ENCODE results near the gene PTTG1IP2.
A peak's percentile ranks its signal among the peaks of the same experiment; 100 is the strongest.

Gene PTTG1IP2

DNA sequence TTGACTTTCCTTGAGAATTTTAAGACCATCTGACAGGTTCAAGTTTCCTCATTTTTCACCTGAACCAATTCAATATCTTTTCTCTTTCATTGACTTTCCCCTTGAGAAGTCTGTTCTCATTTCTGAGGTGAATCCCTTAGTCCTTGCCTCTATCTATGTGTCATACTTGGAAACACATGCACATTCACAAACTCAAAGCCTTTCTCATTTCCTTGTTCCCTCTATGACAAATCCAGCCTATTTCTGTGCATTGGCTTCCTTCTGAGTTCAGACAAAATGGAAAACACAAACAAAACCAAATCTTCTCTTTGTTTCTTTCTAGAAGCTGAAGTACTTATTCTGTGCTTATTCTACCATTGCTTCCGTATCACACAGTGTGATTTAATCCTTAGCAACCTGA is 13.8 kb downstream of the PTTG1IP2 start:
- no peak for DNase-seq (ENCODE audit: low spot score)

- no peak for DNase-seq (ENCODE audit: low spot score)
Observed at GRCh38 chr7:90484706-90485105, 15.3 kb downstream of the PTTG1IP2 start.

- DNase-seq (ENCODE audit: low spot score) = no peak
Observed at GRCh38 chr7:90485734-90486316, 16.4 kb downstream of the PTTG1IP2 start.

DNA sequence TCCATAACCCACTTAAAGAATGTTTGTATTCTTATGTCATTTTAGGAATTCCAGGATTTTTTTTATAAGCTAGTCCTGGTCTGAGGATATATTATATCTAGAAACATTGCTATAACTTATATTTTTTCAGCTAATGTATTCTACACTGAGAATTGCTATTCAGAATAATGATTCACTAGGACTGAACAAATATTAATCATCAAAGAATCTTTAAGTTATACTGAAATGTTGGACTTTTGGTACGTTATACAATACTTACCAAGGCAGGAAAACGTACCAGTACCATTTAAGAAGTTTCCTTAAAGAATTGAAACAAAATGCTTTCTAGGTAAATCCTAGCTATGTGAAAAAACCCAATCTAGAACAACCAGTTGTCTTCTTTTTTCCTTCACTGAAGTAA is 18.4 kb downstream of the PTTG1IP2 start:
- DNase-seq (ENCODE audit: low spot score) = no peak

DNA sequence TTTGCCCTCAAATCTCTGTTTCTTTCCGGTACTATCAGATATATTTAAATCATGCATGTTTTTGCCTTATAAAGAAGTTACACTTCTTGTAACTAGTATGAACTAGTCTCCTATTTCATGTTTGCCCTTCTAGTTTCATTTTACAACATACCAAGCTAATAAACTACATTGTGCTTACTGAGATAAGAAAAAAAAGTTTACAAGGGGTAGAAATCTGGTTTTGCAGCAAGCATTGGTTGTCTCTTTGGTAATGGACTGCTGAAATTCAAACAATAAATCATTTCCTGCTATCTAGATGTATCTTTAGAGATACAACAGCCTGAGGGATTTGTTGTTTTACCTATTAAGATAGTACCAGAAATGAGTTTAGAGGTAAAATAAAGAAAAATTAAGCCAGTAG is 18.8 kb downstream of the PTTG1IP2 start:
- no peak for DNase-seq (ENCODE audit: low spot score)

DNA sequence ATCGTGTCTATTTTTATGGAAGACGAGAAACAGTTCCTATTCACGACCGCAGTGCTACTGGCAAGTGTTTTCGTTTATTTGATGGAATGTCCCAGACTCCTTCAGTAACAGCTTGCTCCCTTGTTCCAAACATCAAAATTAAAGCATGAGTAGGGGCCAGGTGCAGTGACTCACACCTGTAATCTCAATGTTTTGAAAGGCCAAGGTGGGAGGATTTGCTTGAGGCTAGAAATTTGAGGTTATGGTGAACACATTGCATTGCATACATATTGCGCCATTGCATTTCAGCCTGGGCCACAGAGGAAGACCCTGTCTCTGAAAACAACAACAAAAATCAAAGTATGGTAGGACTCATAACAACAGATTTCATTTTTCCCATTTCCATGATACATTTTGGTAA is 22.8 kb downstream of the PTTG1IP2 start:
- no peak for DNase-seq (ENCODE audit: low spot score)

- no peak for DNase-seq (ENCODE audit: low spot score)
Observed at GRCh38 chr7:90495241-90495640, 25.8 kb downstream of the PTTG1IP2 start.

DNA sequence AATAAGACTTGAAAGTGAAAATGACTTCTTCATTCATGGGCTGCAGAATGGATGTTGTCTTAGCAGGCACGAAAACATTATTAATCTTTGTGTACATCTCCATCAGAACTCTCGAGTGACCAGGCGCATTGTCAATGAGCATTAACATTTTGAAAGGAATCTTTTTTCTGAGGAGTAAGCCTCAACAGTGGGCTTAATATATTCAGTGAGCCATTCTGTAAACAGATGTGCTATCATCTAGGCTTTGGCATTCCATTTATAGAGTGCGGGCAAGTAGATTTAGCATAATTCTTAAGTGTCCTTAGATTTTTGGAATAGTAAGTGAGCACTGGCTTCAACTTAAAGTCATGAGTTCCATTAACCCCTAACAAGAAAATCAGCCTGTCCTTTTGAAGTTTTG is 33.1 kb downstream of the PTTG1IP2 start:
- no peak for DNase-seq (ENCODE audit: low spot score)

DNA sequence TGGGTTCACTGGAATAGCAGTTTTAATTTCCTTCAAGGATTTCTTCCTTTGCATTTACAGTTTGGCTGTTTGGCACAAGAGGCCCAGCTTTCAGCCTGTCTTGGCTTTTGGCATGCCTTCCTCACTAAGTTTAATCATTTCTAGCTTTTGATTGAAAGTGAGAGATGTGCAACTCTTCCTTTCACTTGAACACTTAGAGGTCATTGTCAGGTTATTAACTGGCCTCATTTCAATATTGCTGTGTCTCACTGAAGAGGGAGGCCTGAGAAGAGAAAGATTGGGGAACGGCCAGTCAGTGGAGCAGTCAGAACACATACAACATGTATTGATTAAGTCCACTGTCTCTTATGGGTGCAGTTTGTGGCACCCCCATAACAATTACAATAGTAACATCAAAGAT is 33.9 kb downstream of the PTTG1IP2 start:
- no peak for DNase-seq (ENCODE audit: low spot score)

DNA sequence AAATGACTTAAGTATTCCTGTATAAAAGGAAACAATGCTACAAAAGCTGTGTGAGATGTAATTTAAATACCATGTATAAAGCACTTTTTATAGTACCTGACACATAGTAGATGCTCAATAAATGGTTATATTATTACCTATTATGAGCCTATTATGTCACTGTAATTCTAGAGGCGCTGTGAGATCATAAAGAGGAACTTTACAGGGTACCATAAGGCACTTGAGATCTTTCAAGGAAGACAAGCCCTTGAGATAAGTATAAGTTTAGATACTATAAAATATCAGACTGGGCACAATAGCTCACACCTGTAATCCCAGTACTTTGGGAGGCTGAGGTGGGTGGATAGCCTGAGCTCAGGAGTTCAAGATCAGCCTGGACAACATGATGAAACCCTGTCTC is 38.3 kb downstream of the PTTG1IP2 start:
- DNase-seq (ENCODE audit: low spot score) = no peak

DNA sequence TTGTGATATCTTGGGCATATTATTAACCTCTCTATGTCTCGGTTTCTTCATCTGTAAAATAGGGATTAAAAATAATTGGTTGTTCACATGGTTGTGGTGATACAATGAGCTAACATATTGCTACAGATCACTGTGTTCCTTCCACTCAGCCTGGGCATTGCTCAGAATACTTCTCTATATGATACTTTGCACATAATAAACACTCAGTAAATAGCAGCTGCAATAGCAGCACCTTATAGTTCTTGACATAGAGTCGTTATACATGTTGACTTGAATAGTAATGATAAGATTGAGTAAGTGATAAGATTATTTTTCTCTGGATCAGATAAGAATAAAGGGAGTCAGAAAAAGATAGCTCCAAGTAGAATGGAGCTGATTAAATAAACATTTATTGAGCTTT is 42.3 kb downstream of the PTTG1IP2 start:
- no peak for DNase-seq (ENCODE audit: low spot score)

- DNase-seq (ENCODE audit: low spot score) = no peak
Observed at GRCh38 chr7:90512821-90513254, 43.4 kb downstream of the PTTG1IP2 start.

DNA sequence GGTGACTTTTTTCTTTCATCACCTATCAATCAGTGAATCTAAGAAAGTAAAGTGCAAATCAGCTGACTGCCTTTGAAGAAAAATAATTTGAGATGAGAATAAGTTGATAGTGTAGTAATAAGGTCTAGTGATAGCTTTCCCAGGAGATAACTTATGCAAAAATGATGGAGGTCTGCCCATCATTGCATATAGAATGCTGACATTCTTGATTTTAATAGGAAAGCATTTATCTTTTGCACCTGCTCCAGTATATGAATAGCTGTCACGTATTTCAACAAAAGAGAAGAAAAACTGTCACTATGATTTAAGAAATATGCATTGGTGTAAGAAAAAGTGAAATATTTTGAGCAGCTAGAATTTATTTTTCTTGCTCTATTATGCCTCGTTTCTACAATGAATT is 46.8 kb downstream of the PTTG1IP2 start:
- no peak for DNase-seq (ENCODE audit: low spot score)

DNA sequence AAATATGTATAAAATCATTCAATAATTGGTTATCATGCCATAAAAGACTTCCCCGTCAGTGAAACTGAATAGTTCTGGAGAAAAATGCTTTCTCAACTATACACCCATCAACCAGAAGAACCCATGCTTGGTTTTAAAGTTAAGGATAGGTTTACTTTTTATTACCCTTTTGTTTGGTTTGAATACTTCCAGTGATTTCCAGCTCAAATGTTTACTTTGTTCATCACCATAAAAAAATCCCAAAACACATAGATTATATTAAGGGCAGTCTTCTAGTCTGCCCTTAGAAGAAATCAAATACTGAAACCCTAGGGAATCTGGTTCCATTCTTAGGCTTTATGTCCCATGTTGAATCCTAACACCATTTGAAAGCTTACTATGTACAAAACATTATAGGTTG is 49.2 kb downstream of the PTTG1IP2 start:
- no peak for DNase-seq (ENCODE audit: low spot score)

GRCh38 chr7:90520484-90520883 is 51.0 kb downstream of the PTTG1IP2 start:
- no peak for DNase-seq (ENCODE audit: low spot score)

DNA sequence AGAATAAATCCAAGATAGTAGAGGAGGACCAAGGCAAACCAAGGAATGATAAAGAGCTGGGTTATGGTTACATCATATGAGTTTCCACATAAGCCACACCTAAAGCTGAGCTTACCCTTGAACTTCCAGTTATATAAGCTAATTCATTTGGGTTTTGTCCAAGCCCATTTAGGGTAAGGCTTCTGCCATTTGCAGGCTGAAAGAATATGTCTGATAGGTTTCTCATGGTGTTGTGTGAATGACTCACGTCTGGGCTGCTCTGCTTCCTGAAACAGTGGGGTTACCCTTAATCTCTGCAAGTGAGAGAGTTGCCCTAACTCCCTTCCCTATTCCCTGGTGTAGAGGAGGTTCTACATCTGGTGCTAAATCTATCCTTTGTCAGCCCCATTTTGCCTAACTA is 60.8 kb downstream of the PTTG1IP2 start:
- peak; percentile 4 for DNase-seq (ENCODE audit: low spot score)

- DNase-seq (ENCODE audit: low spot score) = no peak
Observed at GRCh38 chr7:90532231-90532929, 62.9 kb downstream of the PTTG1IP2 start.

DNA sequence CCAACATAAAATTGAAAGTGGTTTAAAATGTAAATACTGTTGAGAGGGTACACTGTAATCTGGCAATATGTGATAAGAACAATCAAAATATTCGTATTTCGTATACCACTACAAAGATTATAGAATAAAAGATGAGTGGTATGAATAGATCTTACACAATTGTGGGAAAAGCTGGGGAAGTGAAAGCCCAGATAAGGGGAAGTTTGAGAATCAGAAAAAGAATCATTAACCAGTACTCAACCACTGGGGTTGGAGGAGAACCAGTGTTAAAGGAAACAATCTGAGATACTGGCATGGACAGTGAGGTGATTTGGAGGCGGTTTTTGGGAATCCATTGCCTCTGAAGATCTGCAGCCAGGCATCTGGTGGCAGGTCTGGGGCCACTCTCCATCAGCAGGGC is 67.0 kb downstream of the PTTG1IP2 start:
- DNase-seq (ENCODE audit: low spot score) = no peak

DNA sequence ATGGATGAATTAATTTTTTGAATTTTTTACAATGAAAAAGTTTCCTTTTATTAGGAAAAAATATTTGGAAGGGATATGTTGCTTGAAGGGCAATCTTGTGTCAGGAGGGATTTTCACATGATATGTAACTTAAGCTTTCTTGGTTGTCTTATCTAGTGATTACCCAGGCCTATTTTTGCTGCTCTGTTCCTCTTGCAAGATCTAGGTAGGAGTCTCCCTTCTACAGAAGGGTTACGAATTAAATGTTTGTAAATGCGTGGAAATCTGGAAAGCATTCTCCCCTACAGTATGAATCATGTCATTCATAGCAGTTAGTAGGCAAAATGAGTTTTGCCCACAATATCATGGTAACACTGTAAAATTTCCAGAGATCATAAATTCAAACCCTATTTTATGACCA is 69.0 kb downstream of the PTTG1IP2 start:
- no peak for DNase-seq (ENCODE audit: low spot score)

GRCh38 chr7:90540406-90540805 is 71.0 kb downstream of the PTTG1IP2 start:
- no peak for DNase-seq (ENCODE audit: low spot score)

GRCh38 chr7:90551036-90551435 is 81.6 kb downstream of the PTTG1IP2 start:
- DNase-seq (ENCODE audit: low spot score) = no peak

DNA sequence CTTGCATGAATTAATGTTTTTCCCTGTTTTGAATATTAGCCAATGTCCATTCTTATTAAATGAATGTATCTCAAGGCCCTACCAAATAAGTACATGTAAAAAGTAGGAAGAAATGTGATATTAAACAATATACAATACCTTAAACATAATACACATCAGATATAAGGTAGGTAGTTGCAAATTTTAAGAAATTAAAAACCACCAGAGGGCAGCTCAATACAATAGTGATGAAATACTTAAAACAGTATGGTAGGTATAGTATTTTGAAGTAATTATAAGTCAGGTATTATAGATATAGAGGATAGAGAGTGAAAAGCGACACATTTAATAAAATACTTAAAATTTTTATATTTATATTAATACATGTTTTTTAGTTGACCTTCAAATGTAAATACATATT is 83.1 kb downstream of the PTTG1IP2 start:
- peak; percentile 6 for DNase-seq (ENCODE audit: low spot score)

DNA sequence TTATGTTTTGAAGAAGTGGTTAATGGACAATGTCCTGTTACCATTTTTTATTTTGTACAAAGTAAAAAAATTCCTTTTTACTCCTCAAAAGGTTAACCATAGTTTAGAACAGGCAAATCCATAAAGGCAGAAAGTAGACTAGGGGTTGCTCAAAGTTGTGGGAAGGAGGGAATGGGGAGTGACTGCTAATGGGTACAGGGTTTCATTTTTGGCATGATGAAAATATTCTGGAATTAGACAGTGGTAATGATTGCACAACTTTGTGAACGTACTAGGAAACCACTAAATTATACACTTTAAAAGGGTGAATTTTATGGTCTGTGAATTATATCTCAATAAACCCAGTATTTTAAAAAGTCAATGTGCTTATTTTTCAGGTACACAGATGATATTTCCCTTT is 91.3 kb downstream of the PTTG1IP2 start:
- DNase-seq (ENCODE audit: low spot score) = peak; percentile 5

Measured in AG08395 (cell line).